GM18502 (cell line): ENCODE data around the gene KAT14.
"Not testable (repeated sequence)": the region's sequence is repeated elsewhere in the genome, so short reads cannot be mapped to it uniquely, and the experiment has no call there.

Source experiments
- ATAC-seq: cut with Tn5 transposase; IDR thresholded peaks from one replicate; pipeline ENCODE4 v1.9.1; 2021; ENCODE audit warnings: mild to moderate bottlenecking; ENCODE audit not compliant: unreplicated experiment, poor library complexity

The KAT14 gene

DNA sequence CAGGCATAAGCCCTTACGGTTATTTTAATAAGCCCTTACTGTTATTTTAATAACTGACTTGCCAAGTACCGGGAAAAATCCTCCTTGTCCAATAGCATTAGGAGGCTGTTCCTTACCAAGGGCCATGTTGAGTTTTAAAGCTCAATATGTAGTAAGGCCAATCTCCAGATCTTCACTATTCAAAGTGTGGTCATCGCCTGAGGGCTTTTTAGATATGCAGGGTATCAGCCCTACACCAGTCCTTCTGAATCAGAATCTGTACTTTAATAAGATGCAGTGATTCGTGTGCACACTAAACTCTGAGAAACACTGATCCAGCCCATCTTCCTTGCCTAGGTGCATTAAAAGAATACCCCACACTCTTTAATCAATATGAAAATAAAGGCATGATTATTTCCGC is 77.9 kb downstream of the KAT14 start:
- ATAC-seq: no peak

DNA sequence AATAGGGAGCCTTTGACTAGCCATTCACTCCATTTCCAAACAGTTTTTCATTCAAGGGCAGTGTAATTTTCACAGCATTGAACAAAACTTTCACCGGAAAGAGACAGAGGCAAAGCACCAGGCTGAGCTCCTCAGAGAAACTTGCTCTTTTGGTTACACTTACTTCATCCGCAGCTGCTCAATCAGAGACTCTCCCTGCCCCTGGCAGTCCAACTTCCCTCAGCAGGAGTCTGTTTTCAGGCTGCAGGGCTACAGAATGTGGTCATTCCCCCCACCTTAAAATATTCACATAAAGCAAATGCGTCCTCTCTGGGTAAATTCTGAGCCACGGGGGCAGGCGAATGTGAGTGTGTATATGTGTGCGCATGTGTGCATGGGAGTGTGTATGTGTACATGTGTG is 80.6 kb downstream of the KAT14 start:
- no peak for ATAC-seq

GRCh38 chr20:18223409-18223808 is 85.7 kb downstream of the KAT14 start:
- no peak for ATAC-seq

GRCh38 chr20:18224968-18225568 is 87.4 kb downstream of the KAT14 start:
- no peak for ATAC-seq

DNA sequence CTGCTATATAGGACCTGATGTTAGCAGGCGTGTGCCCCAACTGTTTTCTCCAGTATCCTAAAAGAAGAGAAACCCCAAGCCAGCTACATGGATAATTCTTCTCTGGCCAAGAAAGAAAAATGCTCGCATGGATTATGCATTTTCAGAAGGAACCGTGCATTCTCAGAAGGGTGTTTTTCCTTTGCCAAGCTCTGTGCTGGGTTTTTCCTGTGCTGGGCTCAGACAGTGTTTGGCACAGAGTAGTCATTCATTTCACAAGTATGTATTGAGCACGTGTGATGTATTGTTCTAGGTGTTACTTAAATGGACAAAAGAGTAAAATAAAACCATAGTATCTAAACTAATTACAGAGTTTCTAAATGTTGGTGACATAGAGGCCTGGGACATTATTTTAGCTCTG is 88.0 kb downstream of the KAT14 start:
- ATAC-seq: no peak

DNA sequence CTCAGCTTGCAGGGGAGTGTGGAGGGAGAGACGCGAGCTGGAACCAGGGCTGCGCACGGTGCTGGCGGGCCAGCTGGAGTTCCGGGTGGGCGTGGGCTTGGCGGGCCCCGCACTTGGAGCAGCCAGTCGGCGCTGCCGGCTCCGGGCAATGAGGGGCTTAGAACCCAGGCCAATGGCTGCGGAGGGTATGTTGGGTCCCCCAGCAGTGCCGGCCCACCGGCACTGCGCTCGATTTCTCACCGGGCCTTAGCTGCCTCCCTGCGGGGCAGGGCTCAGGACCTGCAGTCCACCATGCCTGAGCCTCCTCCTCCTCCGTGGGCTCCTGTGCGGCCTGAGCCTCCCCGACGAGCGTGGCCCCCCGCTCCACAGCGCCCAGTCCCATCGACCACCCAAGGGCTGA is 89.1 kb downstream of the KAT14 start:
- not testable (repeated sequence) for ATAC-seq

- ATAC-seq: no peak
These were observed 95.8 kb downstream of the KAT14 start for GRCh38 chr20:18233408-18233943.
